ENCODE measurements around the gene AGAP1.

AGAP1 gene

DNA sequence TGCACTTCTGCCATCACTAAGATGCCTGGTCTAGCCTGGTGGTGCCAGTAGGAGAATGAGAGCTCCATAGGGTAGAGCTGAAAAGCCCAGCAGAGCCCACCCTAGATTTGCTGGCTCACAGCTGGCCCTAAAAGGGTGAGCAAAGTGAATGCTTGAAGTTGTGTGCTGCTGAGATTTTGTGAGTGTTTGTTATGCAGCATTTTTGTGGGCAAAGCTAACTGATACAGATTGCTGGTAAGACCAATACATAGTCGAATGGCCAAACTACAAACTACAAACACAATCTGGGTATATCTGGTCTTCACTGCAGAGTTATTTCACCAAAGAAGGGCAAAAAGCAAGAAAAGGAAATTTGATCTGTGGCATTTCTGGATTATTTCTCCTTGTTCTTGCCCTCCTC, 7.1 kb upstream of the AGAP1 start:
- DNase-seq (ENCODE audit: low read depth, low spot score) = no peak

DNA sequence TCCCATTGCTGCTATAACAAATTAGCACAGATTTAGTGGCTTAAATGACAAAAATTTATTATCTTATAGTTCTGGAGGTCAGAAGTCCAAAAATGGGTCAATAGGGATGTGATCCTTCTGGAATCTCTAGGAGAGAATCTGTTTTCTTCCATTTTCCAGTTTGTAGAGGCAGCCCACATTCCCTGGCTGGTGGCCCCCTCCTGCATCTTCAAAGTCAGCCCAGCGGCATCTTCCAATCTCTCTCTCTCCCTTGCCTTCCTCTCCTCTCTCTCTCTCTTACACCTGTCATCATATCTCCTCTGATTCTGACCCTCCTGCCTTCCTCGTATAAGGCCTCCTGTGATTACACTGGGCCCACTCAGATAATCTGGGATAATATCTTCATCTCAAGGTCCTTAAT, 3.9 kb upstream of the AGAP1 start:
- DNase-seq (ENCODE audit: low read depth, low spot score) = no peak

DNA sequence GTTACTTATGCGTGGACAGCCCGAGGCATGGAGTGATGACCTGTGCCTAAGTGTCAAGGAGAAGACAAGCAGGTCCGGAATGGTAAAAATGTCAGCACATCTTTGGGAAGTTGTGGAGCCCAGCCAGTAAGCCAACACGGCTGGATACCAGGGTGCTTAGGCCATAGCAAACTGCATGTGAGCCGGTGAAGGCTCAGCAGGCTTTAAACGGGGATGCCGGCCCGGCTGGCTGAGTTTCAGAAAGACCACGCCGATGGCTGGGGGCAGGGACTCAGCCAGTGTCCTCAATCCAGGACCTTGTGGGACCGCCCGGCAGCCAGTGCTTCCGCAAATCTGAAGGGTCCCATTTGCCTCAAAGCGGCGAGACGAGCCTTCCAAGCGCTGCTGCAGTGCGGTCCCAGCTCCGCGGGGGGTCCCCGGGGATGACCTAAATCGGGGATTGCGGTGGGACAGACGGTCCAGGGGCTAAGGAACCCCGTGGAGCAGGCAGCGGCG, 946 bp upstream of the AGAP1 start:
- DNase-seq (ENCODE audit: low read depth, low spot score) = no peak

DNA sequence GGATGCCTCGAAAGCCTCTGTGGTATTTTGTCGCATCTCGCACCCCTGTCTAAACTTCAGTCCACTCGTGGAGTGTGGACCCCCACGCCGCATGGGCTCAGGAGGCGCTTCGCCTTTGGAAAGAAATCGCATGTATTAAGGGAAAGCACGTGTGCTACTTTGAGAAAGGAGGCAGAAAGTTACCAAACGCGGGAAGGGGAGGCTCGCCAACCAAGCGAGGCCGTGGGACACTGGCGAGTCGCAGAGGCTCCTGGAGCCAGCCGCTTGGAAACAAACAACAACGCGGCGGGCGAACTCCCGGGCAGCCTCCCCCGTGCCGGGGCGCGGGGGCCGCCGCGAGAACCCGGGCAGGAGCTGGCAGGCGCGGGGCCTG, 455 bp upstream of the AGAP1 start:
- DNase-seq (ENCODE audit: low read depth, low spot score) = no peak

DNA sequence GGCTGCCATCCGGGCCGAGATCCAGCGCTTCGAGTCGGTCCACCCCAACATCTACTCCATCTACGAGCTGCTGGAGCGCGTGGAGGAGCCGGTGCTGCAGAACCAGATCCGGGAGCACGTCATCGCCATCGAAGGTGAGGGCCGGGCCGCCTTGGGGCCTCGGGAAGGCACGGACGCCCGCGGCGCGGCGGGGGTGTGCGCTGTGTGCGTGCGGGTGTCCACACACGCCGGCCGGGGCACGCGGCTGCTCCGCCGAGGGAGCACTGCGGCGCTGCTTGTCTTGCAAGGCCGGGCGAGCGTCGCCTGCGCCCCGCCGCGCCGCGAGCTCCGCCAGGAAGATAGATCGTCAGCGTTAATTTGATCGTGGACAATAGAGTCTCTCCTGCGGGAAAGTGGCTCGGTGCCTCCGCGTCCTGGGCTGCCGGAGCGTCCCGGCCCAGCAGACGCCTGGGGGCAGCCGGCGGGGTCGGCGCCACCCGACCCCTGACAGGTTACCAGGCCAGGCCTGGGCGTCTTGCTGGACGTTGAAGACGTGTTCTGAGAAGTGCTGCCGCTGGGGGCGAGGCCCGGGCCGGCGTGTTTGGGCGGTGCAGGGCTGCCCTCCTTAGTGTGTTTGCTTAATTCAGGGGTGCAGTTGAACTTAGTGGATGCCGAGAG, 1.0 kb downstream of the AGAP1 start:
- DNase-seq (ENCODE audit: low read depth, low spot score) = no peak

DNA sequence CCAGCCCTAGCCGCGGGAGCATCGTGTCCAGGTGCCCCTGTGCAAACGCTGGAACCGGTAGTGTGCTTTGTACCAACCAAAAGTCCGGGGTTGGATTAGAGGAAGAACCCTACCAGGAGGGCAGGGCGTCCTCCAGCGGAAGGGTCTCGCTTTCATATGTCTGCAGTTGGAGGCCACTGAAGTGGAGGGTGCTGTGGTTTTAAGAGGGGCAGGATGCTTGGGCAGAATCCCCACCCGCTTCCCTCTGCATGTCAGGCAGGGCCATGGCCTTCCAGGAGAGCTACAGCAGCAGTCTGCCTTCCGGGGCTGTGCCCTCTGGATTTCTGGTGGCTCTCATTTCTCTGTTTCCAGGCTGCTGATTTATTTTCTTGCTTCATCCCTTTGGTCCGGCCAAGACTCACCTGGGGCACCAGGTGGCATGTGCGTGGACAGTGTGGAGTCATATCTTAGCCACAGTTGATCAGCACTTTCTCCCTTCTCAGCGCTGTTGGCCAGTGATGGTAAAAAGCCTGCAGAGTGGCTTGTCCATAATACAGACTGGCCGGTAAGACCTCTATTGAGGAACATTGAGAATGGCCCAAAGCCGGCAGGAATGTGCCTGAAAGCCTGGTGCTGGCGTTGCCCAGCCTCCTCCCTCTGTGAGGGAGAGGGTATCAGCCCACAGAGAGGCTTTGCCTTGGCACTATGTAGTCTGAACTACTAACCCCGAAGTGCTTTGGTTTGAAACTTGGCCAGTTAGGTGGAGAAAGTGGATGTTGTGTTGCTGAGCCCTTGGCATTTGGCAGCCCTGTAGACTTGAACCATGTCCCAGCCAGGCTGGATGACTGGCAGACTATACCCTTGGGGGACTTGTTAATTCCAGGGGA, 1.8 kb downstream of the AGAP1 start:
- no peak for DNase-seq (ENCODE audit: low read depth, low spot score)

DNA sequence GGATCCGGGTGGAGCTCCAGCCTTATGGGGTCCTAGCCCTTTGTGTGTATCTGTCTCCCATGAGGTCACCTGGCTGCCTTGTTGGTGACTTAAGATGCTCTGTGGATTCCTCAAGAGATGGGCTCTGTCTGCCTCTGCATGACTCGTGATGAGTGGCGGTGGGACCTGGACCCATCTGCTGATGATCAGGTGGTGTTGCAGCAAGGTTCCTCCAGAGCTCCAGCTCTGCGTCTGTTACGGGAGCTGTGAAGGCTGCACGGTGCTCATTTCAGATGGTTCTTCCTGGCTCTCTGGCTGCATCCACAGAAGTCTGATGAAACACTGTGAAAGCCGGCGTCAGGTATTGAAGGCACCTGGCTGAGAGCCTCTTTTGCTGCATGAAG, 2.4 kb downstream of the AGAP1 start:
- DNase-seq (ENCODE audit: low read depth, low spot score) = no peak

DNA sequence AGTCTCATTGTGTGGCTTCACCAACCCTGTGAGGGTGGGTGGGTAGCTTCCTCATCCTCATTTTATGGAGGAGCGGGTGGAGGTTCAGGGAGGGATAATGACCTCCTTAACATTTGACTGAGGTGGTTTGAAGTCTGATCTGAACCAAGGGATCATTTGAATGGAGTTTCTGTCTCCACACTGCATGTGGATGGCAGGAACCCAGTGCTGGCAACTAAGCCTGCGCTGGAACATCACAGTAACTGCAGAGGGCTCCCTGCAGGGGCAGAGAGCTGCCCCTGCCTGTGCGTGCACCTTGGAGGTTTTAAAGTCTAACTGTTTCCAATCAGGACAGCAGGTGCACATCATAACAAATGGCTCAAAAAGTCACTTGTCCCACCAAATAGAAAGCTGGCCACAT, 3.3 kb downstream of the AGAP1 start:
- no peak for DNase-seq (ENCODE audit: low read depth, low spot score)

DNA sequence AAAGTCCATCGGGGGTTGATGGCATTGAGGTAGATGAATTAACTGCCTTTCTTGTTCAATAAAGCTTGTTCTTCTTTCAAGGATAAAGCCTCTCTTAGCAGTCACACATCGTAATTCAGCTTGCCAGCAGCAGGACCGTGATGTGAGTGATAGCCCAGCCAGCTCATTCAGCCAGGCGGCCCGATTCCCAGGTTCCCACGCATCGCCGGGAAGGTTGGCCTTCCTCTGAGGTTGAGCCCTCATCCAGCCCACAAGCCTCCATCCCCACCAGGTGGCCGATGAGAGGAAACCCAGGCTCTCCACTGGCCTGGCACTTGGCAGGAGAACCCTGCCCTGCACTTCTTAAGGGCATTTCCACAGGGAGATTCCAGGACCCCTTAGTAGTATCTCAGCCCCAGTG, 4.7 kb downstream of the AGAP1 start:
- no peak for DNase-seq (ENCODE audit: low read depth, low spot score)

DNA sequence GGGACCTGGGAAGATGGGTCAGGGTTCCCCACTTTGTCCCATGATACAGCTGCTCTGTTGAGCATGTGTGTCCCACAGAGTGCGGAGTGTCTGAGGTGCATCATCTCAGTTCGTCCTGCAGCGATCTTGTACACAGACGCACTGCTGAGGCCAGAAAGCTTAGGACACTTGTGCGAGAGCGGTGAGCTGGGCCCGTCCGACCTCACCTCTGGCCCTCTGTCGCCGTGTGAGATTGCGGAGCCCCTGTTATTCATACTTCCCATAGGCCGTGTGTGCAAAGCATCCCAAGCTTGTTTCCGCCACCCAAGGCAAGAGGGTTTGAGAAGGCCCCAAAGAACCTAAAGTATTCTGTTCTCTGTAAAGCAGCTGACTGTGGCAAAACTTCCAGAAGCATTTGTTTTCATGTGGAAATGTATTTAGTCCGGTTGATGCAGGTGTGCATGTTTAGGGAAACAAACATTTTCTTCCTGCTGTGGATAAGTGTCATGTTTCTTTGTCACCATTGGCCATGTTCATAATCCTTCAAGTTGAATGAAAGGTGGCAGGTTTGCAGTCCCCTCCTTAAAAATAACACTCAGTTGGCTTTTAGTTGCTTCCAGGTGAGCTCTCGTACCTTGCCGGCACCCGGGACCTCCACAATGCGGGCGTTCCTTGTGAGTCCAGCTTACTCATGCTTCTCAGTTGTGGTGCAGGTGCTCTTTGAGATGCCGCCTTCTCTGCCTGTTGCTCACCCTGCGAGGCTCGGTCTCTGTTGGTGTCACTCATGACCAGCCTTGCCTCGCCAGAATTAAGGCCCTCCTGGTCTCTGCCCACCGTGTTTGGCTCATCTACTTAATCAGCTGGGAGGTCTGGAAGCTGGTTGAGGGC, 5.3 kb downstream of the AGAP1 start:
- no peak for DNase-seq (ENCODE audit: low read depth, low spot score)

DNA sequence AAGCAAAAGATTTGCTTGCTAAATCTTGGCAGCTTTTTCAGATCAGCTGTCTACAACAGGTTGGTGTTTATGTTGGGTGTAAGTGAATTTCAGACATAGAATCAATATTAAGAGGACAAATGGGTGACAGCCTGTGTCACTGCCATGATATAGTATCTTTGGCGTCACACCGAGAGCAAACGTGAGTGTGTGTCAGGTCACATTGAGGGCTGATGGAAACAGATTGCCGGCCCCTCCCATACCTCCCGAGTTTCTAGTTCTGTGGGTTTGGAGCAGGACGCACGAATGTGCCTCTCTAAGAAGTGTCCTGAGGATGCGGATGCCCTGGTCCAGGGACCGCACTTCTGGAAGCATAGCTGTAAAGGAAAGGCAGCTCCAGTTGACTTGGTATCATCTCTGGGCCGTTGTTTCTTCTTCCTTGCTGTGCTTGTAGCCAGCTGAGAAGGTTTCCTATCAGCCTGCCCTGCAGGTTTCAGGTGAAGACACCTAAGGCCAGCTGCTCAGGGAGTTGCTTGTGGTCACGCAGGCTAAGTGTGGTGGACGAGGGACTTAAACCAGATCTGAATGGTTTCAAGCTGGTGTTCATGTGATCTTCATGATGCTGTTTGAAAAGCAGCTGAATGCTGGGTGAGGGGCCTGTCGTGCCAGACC, 6.4 kb downstream of the AGAP1 start:
- no peak for DNase-seq (ENCODE audit: low read depth, low spot score)

DNA sequence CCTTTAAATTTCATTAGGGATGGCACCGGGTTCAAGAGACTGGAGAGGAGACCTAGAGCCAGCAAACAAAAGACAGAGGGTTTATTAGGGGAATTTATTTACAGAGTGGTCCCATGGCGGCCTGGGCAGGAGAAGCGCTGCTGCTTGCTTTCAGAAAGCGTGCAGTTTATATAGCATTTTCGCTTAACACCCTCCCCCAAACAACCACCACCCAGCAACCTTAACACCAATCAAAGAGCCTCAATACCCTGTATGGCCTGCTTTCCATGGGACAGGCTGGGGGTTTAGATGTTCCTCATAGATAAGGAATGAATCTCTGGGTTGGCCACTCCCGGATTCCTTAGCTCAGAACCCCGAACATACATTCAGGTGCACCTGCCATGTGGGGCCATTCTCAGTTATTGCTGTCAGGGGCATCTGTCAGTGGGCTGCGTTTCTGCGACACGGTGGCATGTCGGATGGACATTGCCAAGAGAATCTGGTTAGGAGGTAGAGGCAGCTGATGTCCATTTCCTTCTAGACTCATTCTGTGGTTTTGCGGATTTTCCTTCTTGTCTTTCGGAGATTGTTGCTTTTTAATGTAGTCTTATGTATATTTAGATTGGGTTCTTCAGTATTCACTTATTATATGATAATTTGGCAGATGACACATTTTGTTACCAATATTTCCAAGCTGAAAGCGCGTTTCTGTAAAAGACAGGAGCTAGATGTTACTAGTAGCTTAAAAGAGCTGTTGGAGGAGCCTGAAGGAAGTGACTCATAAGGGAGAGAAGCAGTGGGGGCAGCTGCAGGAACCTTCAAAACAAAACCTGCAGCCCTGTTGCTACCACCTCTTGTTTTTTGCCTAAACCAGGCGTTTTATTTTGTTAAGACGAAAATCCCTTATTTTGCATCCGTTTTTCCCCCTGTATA, 7.2 kb downstream of the AGAP1 start:
- DNase-seq (ENCODE audit: low read depth, low spot score) = no peak

DNA sequence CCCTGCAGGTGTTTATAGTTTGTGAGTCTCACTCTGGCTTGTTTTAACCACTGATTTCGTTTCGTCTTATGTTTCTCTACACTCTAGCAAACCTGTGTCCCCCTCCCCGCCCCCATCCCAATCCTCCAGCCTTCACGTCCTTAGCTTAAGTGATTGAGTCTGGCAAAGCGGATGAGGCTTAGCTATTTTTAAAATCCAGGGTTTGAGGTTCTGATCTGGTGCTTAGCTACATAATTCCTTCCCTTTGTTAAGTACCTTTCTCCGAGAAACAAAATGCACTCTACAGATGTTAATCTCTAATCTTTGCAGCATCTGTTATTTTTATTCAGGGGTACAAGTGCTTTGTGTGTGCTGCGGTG, 7.8 kb downstream of the AGAP1 start:
- DNase-seq (ENCODE audit: low read depth, low spot score) = no peak

DNA sequence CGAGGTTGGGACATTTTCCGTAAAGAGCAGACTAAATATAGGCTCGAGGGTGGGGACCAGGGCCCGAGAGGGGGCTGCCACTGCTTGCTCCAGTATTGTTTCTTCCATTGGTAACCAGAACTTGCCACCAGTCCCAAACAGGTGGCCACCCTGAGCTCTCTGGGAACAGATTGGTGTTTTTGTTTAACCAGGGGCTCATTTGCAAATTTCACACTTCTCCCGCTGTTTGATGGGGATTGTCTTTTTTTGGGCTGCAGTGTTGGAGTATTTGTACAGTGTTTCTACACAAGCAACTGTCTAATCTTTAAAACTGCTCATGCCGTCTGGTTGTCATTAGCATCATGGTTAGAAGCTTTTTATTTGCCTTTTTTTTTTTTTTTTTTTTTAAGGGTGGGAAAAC, 8.5 kb downstream of the AGAP1 start:
- DNase-seq (ENCODE audit: low read depth, low spot score) = no peak

DNA sequence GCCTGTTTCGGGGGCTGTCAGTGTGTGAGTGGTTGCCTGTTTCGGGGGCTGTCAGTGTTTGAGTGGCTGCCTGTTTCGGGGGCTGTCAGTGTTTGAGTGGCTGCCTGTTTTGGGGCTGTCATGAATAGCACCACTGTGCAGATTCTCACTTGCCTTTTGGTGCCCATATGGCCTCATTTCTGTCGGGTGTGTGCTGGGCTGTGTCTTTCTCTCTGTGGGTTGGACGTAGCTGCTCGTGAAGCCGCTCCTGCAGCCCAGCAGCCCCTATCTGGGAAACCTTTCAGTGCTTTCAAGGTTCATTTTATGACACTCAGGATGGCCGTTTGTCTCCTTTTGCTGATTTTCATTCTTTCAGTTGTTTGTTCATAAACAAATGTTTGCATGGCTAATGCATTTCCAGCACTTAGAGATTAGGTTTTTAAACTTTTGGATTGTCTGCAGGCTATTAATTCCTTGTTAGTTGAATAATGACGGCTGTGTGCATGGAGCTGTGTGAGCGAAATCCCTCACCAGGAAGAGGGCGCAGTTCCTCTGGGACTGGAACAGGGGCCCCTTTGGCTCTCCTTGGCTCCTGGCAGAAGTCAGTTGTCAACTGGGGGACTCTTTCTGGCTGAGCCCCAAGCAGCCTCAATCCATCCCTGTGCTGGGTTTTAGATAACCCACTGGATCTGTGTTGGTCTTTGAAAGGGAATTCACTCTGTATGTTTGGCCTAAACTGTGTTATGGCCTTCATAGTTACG, 10.8 kb downstream of the AGAP1 start:
- no peak for DNase-seq (ENCODE audit: low read depth, low spot score)

DNA sequence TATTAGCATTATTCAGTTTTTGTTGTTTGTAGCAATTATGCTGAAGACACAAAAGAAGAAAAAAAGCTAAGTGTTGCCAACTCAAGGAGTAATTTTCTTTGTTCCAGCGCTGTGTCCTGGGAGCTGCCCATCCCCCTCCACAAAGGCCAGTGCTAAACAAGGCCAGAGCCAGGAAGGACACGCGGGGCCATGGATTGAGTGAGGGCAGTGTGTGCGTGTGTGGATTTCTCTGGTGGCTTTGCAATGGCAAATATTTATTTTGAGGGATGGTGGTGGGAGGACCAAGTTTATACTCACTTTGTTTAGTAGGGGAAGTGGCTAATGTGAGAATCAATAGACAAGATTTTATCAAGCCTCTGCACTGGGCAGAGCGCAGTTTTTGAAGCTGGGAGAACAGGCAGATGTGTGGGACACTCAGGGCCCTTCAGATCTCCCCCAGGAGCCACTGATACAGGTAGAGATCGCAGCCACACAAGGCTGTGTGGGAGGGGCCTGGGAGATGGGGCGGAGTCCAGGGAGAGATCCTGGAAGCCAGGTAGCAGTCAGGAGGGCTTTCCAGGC, 11.4 kb downstream of the AGAP1 start:
- DNase-seq (ENCODE audit: low read depth, low spot score) = no peak

DNA sequence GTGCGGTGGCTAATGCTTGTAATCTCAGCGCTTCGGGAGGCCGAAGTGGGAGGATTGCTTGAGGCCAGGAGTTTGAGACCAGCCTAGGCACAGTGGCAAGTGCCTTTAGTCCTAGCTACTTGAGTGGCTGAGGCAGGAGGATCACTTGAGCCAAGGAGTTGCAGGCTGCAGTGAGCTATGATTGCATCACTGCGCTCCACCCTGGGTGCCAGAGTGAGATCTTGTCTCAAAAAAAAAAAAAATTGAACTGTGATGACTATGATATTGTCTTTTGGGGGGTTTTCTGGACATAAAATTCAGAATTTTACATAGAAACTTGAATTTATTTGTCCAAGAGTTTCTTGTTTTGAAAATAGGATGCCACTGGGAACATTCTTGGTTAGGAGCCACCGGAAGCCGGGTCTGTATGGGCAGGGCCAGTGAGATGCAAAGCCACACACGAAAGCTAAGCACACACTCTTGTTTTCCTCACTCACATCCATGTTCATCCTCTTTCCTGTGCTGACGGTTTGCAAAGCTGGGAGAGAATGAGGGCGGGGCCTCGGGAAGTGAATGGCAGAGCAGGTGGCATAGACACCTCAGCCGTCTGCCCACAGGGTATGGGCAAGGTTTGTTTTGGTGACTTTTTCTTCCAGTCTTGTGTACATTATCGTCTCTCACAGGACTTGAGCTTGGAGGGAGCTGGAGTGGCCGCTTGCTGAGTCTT, 12.6 kb downstream of the AGAP1 start:
- DNase-seq (ENCODE audit: low read depth, low spot score) = no peak

DNA sequence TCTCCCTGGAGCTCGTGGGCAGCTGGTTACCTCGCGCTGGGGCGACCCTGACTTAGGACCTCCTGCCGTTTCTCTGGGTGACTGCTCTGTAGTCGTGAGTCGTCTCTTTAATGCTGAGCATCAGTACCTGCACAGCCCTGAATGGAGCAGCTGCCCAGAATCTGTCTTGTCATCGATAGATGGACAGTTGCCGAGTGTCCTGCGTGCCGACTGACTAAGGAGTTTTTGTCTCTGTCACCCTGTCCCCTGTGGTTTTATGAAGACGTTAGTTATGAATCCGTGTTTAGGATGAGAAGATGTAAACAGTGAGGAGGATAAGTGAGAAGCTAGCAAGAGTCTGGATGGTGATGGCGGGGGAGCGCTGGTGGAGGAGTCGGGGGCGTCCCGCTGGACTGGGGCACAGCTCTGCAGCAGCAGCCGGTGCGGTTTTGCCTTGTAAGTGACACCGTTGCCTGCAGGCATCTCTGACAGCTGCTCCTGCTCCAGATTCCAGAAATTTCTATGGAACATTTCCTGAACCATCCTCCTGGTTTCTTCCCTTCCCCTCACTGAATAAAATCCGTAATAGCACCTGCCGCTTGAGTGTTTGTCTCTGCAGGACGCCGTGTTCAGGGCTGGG, 13.3 kb downstream of the AGAP1 start:
- no peak for DNase-seq (ENCODE audit: low read depth, low spot score)

DNA sequence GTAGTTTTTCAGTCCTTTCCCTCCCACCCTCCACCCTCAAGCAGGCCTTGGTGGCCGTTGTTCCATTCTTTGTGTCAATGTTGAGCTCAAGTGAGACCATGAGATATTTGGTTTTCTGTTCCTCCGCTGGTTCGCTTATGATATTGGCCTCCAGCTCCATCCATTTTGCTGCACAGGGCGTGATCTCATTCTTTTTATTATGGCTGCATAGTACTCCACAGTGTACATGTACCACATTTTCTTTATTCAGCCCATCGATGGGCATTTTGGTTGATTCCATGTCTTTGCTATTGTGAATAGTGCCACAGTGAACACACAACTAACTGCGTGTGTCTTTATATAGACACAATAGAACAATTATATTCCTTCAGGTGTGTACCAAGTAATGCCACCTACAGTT, 14.1 kb downstream of the AGAP1 start:
- DNase-seq (ENCODE audit: low read depth, low spot score) = no peak
